Body of pancreas (tissue), 4 donors: Measurements from ENCODE around the gene SESTD1. TPM values are rescaled to one million over a fixed set of nuclear protein-coding genes. Genes with fewer than 3 reads are reported as not detected.

ENCODE experiments used
- ATAC-seq: fragments of 150-250 bp; one replicate; pipeline ENCODE4 v1.9.1; 2016
- DNase-seq, 4 donors: peaks; one replicate each; pipeline ENCODE4 v3.0.0-alpha.2; 2019
- H3K27ac ChIP-seq, 4 donors: fragments of 200-600 bp; sonication (generic); 1 replicate in 3 of 4; 2 replicates in 1 of 4; pipeline versions ENCODE4 v1.5.1 to v1.6.1; 2016 to 2019; ENCODE audit warnings: mild to moderate bottlenecking in 1 of 4, mixed read lengths in 1 of 4, moderate library complexity in 1 of 4
- H3K27me3 ChIP-seq, 2 donors: fragments of 200-600 bp; sonication (generic); one replicate each; pipeline ENCODE4 v1.6.0; 2016; ENCODE audit warnings: mild to moderate bottlenecking in 1 of 2
- H3K36me3 ChIP-seq, 2 donors: fragments of 200-600 bp; sonication (generic); replicated peaks in 1 of 2; 2 replicates each; pipeline ENCODE4 v1.5.1; 2016; ENCODE audit warnings: low read depth in 2 of 2; ENCODE audit not compliant: insufficient read depth in 1 of 2
- H3K4me1 ChIP-seq: fragments of 200-600 bp; sonication (generic); one replicate; pipeline ENCODE4 v1.6.0; 2016
- H3K4me3 ChIP-seq, 2 donors: fragments of 200-600 bp; sonication (generic); 1 replicate in 1 of 2; 2 replicates in 1 of 2; pipeline ENCODE4 v1.5.1; 2016 to 2019
- H3K9me3 ChIP-seq, 3 donors: fragments of 200-600 bp; sonication (generic); 1 replicate in 2 of 3; 2 replicates in 1 of 3; pipeline ENCODE4 v1.5.1; 2016
- POLR2A ChIP-seq, 3 donors: fragments of 450-650 bp; IDR thresholded peaks; one replicate each; pipeline ENCODE4 v1.6.1; 2016; ENCODE audit warnings: antibody characterized with exemption in 3 of 3, mild to moderate bottlenecking in 2 of 3
- WGBS, 2 donors: methylation state at CpG; one replicate each; pipeline ENCODE4 v1.1.5; 2017; 5-methylcytosine and 5-hydroxymethylcytosine counted together
- intact Hi-C: fragments of 100-400 bp; cut with DNase I; formaldehyde crosslinking; loops from one replicate; pipeline ENCODE4 v1.15.1; 2023
- total RNA-seq, 2 donors: library from RNA; depleted of rRNA; stranded (reverse); fragments of >200 nt; gene quantifications; one replicate each; pipeline ENCODE4 v1.1.0, GENCODE V29; 2016
- TF ChIP-seq, protein P1 (sequence below), 7 experiments: fragments of 450-650 bp in 4 of 7; fragments of 200-600 bp in 3 of 7; sonication (generic) in 3 of 7; IDR thresholded peaks; one replicate each; pipeline ENCODE4 v1.5.1; 2016 to 2019; ENCODE audit warnings: antibody characterized with exemption in 7 of 7

SESTD1 gene
- total RNA-seq, 2 donors from 2014 or later, result 13.2 to 24.4 TPM

DNA sequence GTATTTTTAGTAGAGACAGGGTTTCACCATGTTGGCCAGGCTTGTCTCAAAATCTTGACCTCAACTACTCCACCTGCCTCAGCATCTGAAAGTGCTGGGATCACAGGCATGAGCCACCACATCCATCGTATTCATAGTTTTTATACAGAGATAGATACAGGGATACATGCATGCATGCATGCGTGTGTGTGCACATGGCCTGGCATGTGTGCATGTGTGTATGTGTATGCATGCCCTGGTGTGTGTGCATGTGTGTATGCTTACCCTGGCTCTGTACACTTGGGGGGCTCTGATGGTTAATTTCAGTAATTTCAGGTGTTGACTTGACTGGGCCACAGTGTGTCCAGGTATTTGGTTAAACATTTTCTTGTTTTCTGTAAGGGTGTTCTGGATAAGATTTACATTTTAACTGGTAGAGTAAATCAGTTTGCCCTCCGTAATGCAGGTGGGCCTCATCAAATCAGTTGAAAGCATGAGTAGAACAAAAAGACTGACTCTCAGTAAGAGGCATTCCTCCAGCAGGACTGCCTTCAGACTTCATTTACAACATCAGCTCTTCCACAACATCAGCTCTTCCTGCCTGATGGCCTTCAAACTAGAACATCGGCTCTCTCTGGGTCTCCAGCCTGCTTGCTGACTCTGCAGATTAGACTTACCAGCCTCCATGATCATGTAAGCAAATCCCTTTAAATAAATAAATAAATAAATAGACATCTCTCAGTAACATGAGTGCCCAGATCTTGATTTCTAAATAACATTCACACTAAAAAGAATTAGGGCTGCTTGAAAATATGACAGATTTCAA lies 30.8 kb downstream of the SESTD1 start:
- Histone ChIP-seq H3K9me3 (no peaks in the 10 kb centered on the region), H3K27ac (no peak overlapping the region), H3K27me3 (no peaks in the 10 kb centered on the region), H3K4me1 (peaks cover 9% of the 10 kb centered on the region), H3K4me3 (no peak overlapping the region), H3K36me3 (no peaks in the 10 kb centered on the region)
- WGBS, 2 donors, result 93 to 100% methylated on average over 4 of the region's 4 CpGs
- ATAC-seq (no peak), DNase-seq (no peak)
- no peak for TF ChIP-seq POLR2A (IDR thresholded peaks at IDR 0.05)
- TF ChIP-seq, protein P1, sequence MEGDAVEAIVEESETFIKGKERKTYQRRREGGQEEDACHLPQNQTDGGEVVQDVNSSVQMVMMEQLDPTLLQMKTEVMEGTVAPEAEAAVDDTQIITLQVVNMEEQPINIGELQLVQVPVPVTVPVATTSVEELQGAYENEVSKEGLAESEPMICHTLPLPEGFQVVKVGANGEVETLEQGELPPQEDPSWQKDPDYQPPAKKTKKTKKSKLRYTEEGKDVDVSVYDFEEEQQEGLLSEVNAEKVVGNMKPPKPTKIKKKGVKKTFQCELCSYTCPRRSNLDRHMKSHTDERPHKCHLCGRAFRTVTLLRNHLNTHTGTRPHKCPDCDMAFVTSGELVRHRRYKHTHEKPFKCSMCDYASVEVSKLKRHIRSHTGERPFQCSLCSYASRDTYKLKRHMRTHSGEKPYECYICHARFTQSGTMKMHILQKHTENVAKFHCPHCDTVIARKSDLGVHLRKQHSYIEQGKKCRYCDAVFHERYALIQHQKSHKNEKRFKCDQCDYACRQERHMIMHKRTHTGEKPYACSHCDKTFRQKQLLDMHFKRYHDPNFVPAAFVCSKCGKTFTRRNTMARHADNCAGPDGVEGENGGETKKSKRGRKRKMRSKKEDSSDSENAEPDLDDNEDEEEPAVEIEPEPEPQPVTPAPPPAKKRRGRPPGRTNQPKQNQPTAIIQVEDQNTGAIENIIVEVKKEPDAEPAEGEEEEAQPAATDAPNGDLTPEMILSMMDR (IDR thresholded peaks at IDR 0.05), result no peak
- intact Hi-C loops, result no loop called here

DNA sequence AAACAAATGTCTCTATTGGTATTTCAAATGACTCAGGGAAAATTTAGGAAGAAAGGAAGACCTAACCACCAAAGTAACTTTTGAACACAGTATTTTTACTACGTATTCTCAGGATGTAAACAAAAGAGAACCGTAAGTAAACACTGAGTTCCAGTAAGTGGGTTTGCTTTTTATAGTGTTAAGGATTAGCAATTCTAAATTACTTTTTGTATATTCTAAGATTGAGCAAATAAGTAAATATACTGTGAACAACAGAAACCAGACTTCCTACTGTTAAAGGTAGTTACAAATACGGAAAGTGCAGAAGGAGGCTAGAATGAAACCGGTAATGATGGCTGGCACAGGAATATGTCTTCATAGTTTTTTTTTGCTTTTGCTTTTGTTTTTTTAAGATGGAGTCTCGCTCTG lies 31.5 kb downstream of the SESTD1 start:
- H3K36me3 ChIP-seq, result no peaks in the 10 kb centered on the region
- ATAC-seq (no peak), DNase-seq (no peak)
- no peak overlapping the region for H3K27ac ChIP-seq
- H3K4me1 ChIP-seq, result peaks cover 7% of the 10 kb centered on the region
- H3K27me3 ChIP-seq, result no peaks in the 10 kb centered on the region
- TF ChIP-seq POLR2A (IDR thresholded peaks at IDR 0.05), result no peak
- TF ChIP-seq, protein P1 (IDR thresholded peaks at IDR 0.05), result no peak
- intact Hi-C loops, result no loop called here
- H3K9me3 ChIP-seq, result no peaks in the 10 kb centered on the region
- whole genome bisulfite sequencing, 2 donors, result 80 to 92% methylated on average over 5 of the region's 5 CpGs
- H3K4me3 ChIP-seq, result no peak overlapping the region

DNA sequence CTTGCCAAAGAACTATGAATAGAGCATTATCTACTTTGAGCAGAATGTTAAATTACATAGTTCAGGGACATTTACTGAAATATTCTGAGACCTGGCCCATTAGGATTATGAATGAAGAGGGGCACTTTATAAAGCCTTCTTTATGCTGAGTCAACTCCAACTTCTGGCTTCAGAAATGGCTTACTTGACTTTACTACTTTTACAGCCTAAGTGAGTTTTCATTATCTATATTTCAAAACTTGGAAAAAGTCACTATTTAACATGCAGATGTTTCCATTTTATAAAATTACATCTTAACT lies 37.7 kb downstream of the SESTD1 start:
- Histone ChIP-seq H3K4me3 (no peak overlapping the region), H3K4me1 (peaks cover 30% of the 10 kb centered on the region), H3K27me3 (no peaks in the 10 kb centered on the region), H3K9me3 (no peaks in the 10 kb centered on the region), H3K27ac (peak overlapping the region in 3 of 4 donors; percentile 40 to 64 (median 41)), H3K36me3 (no peaks in the 10 kb centered on the region)
- intact Hi-C loops, result no loop called here
- TF ChIP-seq, protein P1 (IDR thresholded peaks at IDR 0.05), result no peak
- no peak for TF ChIP-seq POLR2A (IDR thresholded peaks at IDR 0.05)
- ATAC-seq (no peak), DNase-seq (no peak)

DNA sequence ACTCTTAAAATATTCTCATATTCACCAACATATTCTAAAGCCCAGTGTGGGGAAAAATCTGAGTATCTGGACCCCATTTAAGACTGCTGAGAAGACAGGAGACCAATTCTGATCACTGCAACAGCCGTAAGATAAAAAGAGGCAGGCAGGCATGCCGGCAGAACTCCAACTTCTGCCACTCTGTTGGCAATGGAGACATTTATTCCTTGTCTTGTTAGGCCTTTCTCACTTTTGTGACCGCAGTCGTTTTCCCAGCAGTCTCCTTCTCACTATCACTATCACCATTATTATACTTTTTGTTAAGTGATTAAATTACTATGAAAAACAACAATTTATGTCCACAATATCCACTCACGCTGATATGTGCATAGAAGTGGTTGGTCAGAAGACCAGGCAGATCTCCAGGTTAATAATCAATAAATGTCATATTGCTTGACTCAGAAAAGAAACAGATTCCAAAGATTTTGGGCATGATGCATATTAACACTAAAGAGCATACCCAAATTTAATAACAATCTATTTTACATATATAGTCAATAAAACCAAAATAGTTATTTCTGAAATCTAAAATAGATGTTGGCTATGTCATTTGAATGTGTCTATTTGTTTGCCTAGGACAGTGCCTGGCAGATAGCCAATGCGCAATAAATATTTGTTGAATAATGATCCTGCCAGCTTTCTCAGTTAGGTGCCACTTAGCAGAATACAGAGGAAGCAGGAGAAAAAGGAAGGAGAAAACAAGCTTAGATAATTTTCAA lies 38.2 kb downstream of the SESTD1 start:
- Histone ChIP-seq H3K4me1 (peaks cover 33% of the 10 kb centered on the region), H3K27ac (peak overlapping the region in 3 of 4 donors; percentile 40 to 64 (median 51)), H3K36me3 (no peaks in the 10 kb centered on the region), H3K27me3 (no peaks in the 10 kb centered on the region), H3K9me3 (no peaks in the 10 kb centered on the region), H3K4me3 (no peak overlapping the region)
- TF ChIP-seq, protein P1 (IDR thresholded peaks at IDR 0.05), result no peak
- no peak for TF ChIP-seq POLR2A (IDR thresholded peaks at IDR 0.05)
- 14% methylated on average over 6 of the region's 6 CpGs for WGBS, 2 donors
- intact Hi-C loops, result no loop called here
- peak; percentile 41 to 68 (median 64) for DNase-seq
- ATAC-seq, result peak; percentile 79
